Mesendoderm (in vitro differentiated cells): ENCODE results near the gene GP5.

ENCODE experiments used
- DNase-seq: peaks from one replicate; pipeline ENCODE4 v3.0.0; 2013
- H2AK5ac ChIP-seq: 2 replicates; pipeline ENCODE4 v1.6.1; 2013; ENCODE audit warnings: low read length, inconsistent platforms
- H2BK120ac ChIP-seq: 2 replicates; pipeline ENCODE4 v1.6.1; 2013; ENCODE audit warnings: low read depth, mild to moderate bottlenecking, low read length, moderate library complexity, mixed read lengths
- H2BK15ac ChIP-seq: replicated peaks from 2 replicates; pipeline ENCODE4 v1.6.1; 2013; ENCODE audit warnings: low read depth, mild to moderate bottlenecking, moderate library complexity
- H2BK5ac ChIP-seq: 2 replicates; pipeline ENCODE4 v1.6.1; 2013; ENCODE audit warnings: low read length, inconsistent platforms
- H3K18ac ChIP-seq: 2 replicates; pipeline ENCODE4 v1.6.1; 2013; ENCODE audit warnings: mild to moderate bottlenecking, low read length, mixed read lengths
- H3K23ac ChIP-seq: one replicate; pipeline ENCODE4 v1.6.1; 2013; ENCODE audit warnings: low read length
- H3K27ac ChIP-seq: 2 replicates; pipeline ENCODE4 v1.5.1; 2013; ENCODE audit warnings: low read depth, mild to moderate bottlenecking, inconsistent platforms, low read length, moderate library complexity
- H3K27me3 ChIP-seq: 2 replicates; pipeline ENCODE4 v1.6.1; 2013; ENCODE audit warnings: low read length, control low read depth, mild to moderate bottlenecking, inconsistent platforms; ENCODE audit not compliant: insufficient read depth, poor library complexity
- H3K36me3 ChIP-seq: 2 replicates; pipeline ENCODE4 v1.6.1; 2013; ENCODE audit warnings: low read length, inconsistent platforms; ENCODE audit not compliant: control insufficient read depth, insufficient read depth
- H3K4ac ChIP-seq: one replicate; pipeline ENCODE4 v1.6.1; 2013; ENCODE audit warnings: low read depth, mild to moderate bottlenecking, low read length, moderate library complexity
- H3K4me1 ChIP-seq: 2 replicates; pipeline ENCODE4 v1.6.1; 2013; ENCODE audit warnings: low read depth, low read length, inconsistent platforms; ENCODE audit not compliant: control insufficient read depth
- H3K4me2 ChIP-seq: 2 replicates; pipeline ENCODE4 v1.6.1; 2013; ENCODE audit warnings: low read length
- H3K4me3 ChIP-seq: 2 replicates; pipeline ENCODE4 v1.5.1; 2013; ENCODE audit warnings: mild to moderate bottlenecking, low read length
- H3K56ac ChIP-seq: one replicate; pipeline ENCODE4 v1.6.1; 2013; ENCODE audit warnings: low read length
- H3K79me1 ChIP-seq: 2 replicates; pipeline ENCODE4 v1.6.1; 2013; ENCODE audit warnings: low read length, inconsistent platforms
- H3K79me2 ChIP-seq: 2 replicates; pipeline ENCODE4 v1.6.1; 2013; ENCODE audit warnings: mild to moderate bottlenecking, low read length; ENCODE audit not compliant: control insufficient read depth, insufficient read depth
- H3K9ac ChIP-seq: 2 replicates; pipeline ENCODE4 v1.6.1; 2013; ENCODE audit warnings: low read length, inconsistent platforms
- H4K5ac ChIP-seq: one replicate; pipeline ENCODE4 v1.6.1; 2013; ENCODE audit warnings: low read length
- H4K8ac ChIP-seq: one replicate; pipeline ENCODE4 v1.6.1; 2013; ENCODE audit warnings: low read depth, mild to moderate bottlenecking, control low read depth, low read length, moderate library complexity
- WGBS: extraction: QIAGEN DNeasy Blood & Tissue Kit; methylation state at CpG from one replicate; pipeline ENCODE4 v1.1.7; 2013; ENCODE audit warnings: low lambda C conversion rate, missing lambda C conversion rate; ENCODE audit not compliant: insufficient coverage; ENCODE audit errors: extremely low coverage; 5-methylcytosine and 5-hydroxymethylcytosine counted together

Gene GP5

GRCh38 chr3:194424373-194424772 is 25.3 kb upstream of the GP5 start:
- H3K27ac ChIP-seq = no peak overlapping the region
- WGBS = no CpG with 5 or more reads among the region's 1 CpG
- H3K4me1 ChIP-seq = no peaks in the 10 kb centered on the region
- H3K23ac ChIP-seq = no peak overlapping the region
- no peak for DNase-seq
- no peak overlapping the region for H3K4ac ChIP-seq
- no peak overlapping the region for H2BK15ac ChIP-seq
- H3K4me2 ChIP-seq = no peak overlapping the region
- no peak overlapping the region for H3K18ac ChIP-seq
- no peaks in the 10 kb centered on the region for H3K79me2 ChIP-seq
- H4K5ac ChIP-seq = no peak overlapping the region
- H3K9ac ChIP-seq = no peak overlapping the region
- H3K36me3 ChIP-seq = peaks cover 2% of the 10 kb centered on the region
- H2AK5ac ChIP-seq = no peak overlapping the region
- H2BK120ac ChIP-seq = no peak overlapping the region
- H3K56ac ChIP-seq = no peak overlapping the region
- no peak overlapping the region for H3K4me3 ChIP-seq
- H2BK5ac ChIP-seq = no peak overlapping the region
- no peaks in the 10 kb centered on the region for H3K79me1 ChIP-seq
- no peak overlapping the region for H4K8ac ChIP-seq
- H3K27me3 ChIP-seq = no peaks in the 10 kb centered on the region

- H3K79me2 ChIP-seq = no peaks in the 10 kb centered on the region
- WGBS = no CpG with 5 or more reads among the region's 3 CpGs
- no peak overlapping the region for H3K27ac ChIP-seq
- no peak overlapping the region for H3K18ac ChIP-seq
- H3K56ac ChIP-seq = no peak overlapping the region
- no peak overlapping the region for H2BK5ac ChIP-seq
- H3K4me1 ChIP-seq = no peaks in the 10 kb centered on the region
- DNase-seq = no peak
- H2AK5ac ChIP-seq = no peak overlapping the region
- no peak overlapping the region for H3K23ac ChIP-seq
- H3K79me1 ChIP-seq = no peaks in the 10 kb centered on the region
- H3K4me3 ChIP-seq = no peak overlapping the region
- no peak overlapping the region for H3K4ac ChIP-seq
- no peak overlapping the region for H3K4me2 ChIP-seq
- H3K9ac ChIP-seq = no peak overlapping the region
- H4K5ac ChIP-seq = no peak overlapping the region
- no peak overlapping the region for H2BK120ac ChIP-seq
- H2BK15ac ChIP-seq = no peak overlapping the region
- H3K27me3 ChIP-seq = no peaks in the 10 kb centered on the region
- no peak overlapping the region for H4K8ac ChIP-seq
- H3K36me3 ChIP-seq = peaks cover 2% of the 10 kb centered on the region
Measured at GRCh38 chr3:194423317-194423716, 24.3 kb upstream of the GP5 start.

GRCh38 chr3:194422188-194422587 is 23.1 kb upstream of the GP5 start:
- Histone ChIP-seq H2BK15ac (no peak overlapping the region), H3K4me3 (no peak overlapping the region), H2BK5ac (no peak overlapping the region), H2BK120ac (no peak overlapping the region), H2AK5ac (no peak overlapping the region), H3K4ac (no peak overlapping the region), H4K5ac (no peak overlapping the region), H3K18ac (no peak overlapping the region), H3K4me1 (no peaks in the 10 kb centered on the region), H3K56ac (no peak overlapping the region), H3K23ac (no peak overlapping the region), H3K79me2 (no peaks in the 10 kb centered on the region), H3K27me3 (no peaks in the 10 kb centered on the region), H4K8ac (no peak overlapping the region), H3K9ac (no peak overlapping the region), H3K79me1 (no peaks in the 10 kb centered on the region), H3K27ac (no peak overlapping the region), H3K36me3 (peaks cover 2% of the 10 kb centered on the region), H3K4me2 (no peak overlapping the region)
- no peak for DNase-seq

- H2BK120ac ChIP-seq = no peak overlapping the region
- no peak overlapping the region for H2BK5ac ChIP-seq
- no peak overlapping the region for H3K27ac ChIP-seq
- H3K27me3 ChIP-seq = no peaks in the 10 kb centered on the region
- H3K79me2 ChIP-seq = no peaks in the 10 kb centered on the region
- H3K23ac ChIP-seq = no peak overlapping the region
- H4K8ac ChIP-seq = no peak overlapping the region
- no CpG with 5 or more reads among the region's 2 CpGs for WGBS
- H3K18ac ChIP-seq = no peak overlapping the region
- H3K36me3 ChIP-seq = no peaks in the 10 kb centered on the region
- H3K4me2 ChIP-seq = no peak overlapping the region
- H3K56ac ChIP-seq = no peak overlapping the region
- no peaks in the 10 kb centered on the region for H3K4me1 ChIP-seq
- no peak overlapping the region for H2BK15ac ChIP-seq
- H3K4ac ChIP-seq = no peak overlapping the region
- H3K79me1 ChIP-seq = no peaks in the 10 kb centered on the region
- H3K4me3 ChIP-seq = no peak overlapping the region
- no peak for DNase-seq
- no peak overlapping the region for H2AK5ac ChIP-seq
- no peak overlapping the region for H4K5ac ChIP-seq
- H3K9ac ChIP-seq = no peak overlapping the region
Measured at GRCh38 chr3:194418671-194419070, 19.6 kb upstream of the GP5 start.

GRCh38 chr3:194407423-194407822 is 8.4 kb upstream of the GP5 start:
- H2BK120ac ChIP-seq = no peak overlapping the region
- H3K79me1 ChIP-seq = no peaks in the 10 kb centered on the region
- no peak overlapping the region for H3K56ac ChIP-seq
- H4K5ac ChIP-seq = no peak overlapping the region
- no peak overlapping the region for H2AK5ac ChIP-seq
- no peaks in the 10 kb centered on the region for H3K27me3 ChIP-seq
- no peak overlapping the region for H2BK15ac ChIP-seq
- no peak overlapping the region for H3K18ac ChIP-seq
- no peaks in the 10 kb centered on the region for H3K79me2 ChIP-seq
- H3K4me3 ChIP-seq = no peak overlapping the region
- WGBS = no CpG with 5 or more reads among the region's 7 CpGs
- H3K23ac ChIP-seq = no peak overlapping the region
- H2BK5ac ChIP-seq = no peak overlapping the region
- no peak overlapping the region for H3K27ac ChIP-seq
- no peaks in the 10 kb centered on the region for H3K4me1 ChIP-seq
- no peak overlapping the region for H3K4ac ChIP-seq
- H4K8ac ChIP-seq = no peak overlapping the region
- no peak overlapping the region for H3K9ac ChIP-seq
- H3K4me2 ChIP-seq = no peak overlapping the region
- no peak for DNase-seq
- H3K36me3 ChIP-seq = no peaks in the 10 kb centered on the region

GRCh38 chr3:194405766-194406165 is 6.7 kb upstream of the GP5 start:
- Histone ChIP-seq H3K4me2 (no peak overlapping the region), H3K4me3 (no peak overlapping the region), H3K56ac (no peak overlapping the region), H4K8ac (no peak overlapping the region), H3K18ac (no peak overlapping the region), H2BK120ac (no peak overlapping the region), H3K27me3 (no peaks in the 10 kb centered on the region), H2BK5ac (no peak overlapping the region), H4K5ac (no peak overlapping the region), H3K9ac (no peak overlapping the region), H3K36me3 (no peaks in the 10 kb centered on the region), H3K4me1 (no peaks in the 10 kb centered on the region), H3K79me2 (no peaks in the 10 kb centered on the region), H3K4ac (no peak overlapping the region), H3K23ac (no peak overlapping the region), H3K27ac (no peak overlapping the region), H3K79me1 (no peaks in the 10 kb centered on the region), H2AK5ac (no peak overlapping the region), H2BK15ac (no peak overlapping the region)
- no peak for DNase-seq
- WGBS = no CpG with 5 or more reads among the region's 2 CpGs
